ENCODE measurements around the gene ENTPD8. TPM values are rescaled to one million over a fixed set of nuclear protein-coding genes. Genes with fewer than 3 reads are reported as not detected.

ENTPD8 gene
- total and polyA plus RNA-seq, 2 of the 13 experiments (the other 11 are each of a cell fraction or from before 2014, with no cell fraction given): 0.26 to 0.44 TPM

DNA sequence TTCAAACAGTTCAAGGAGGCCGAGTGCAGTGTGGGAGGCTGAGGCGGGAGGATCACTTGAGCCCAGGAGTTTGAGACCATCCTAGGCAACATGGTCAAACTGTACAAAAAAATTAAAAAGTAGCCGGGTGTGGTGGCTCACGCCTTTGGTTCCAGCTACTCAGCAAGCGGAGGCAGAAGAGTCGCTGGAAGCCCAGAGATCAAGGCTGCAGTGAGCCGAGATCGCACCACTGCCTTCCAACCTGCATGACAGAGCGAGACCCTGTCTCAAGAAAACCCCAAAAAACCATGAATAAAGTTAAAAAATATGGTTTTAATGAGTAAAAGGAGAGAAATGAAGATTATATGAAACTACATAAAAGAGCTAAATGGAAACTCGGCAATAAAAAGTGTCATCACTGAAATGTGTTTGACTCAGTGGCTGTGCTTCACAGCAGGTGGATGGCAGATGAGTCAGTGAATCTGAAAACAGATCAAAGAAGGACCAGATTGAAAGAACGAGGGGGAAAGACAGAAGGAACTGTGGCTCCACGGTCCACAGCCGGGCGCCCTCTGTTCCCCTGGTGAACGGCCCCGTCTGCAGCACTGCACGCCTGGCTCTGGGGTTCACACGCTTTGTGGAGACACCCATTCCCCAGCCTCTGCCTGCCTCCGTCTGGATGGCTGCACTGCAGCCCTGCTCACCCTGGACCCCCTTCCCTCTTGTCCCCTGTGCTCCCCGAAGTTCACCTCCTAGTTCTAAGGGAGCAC is 43.3 kb downstream of the ENTPD8 start (continued):
- TF ChIP-seq ZNF232 (CRISPR knock-in tag; IDR thresholded peaks at IDR 0.05; ENCODE audit: borderline replicate concordance) (no peak), NFRKB (IDR thresholded peaks at IDR 0.05) (no peak)

DNA sequence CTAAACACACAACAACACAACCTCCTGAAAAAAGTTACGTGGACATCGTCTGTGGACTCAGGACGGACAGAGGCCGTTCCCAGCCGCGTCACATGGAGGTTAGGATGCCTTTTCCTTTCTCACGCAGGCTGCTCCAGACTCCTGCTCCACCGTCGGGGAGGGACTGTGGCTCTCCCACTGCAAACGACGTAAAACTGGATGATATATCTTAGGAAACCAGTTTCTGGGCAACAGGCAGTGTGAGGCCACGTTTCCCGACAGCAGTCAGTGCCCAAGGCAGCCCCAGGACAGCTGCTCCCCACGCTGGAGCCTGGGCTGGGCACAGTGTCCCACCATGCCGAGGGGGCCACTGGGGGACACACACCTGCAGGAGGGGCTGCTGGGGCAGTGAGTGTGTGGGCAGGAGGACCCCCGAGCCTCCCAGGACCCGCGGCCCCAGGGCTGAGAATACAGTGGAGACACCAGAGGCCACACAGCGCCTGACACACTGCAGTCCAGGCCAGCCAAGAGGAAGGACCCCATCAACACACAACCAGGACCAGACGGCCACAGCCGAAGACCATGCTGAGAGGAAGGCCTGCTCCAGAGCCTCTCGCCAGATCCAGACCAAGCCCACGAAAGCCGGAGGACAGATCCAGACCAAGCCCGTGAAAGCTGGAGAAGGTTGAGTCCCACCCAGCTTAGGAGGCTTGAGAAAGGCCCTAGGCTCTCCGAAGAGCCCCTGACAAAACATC is 44.4 kb downstream of the ENTPD8 start:
- Histone ChIP-seq H3K4me1 (ENCODE audit: insufficient read depth, low read length) (peaks cover 26% of the 10 kb centered on the region), H3K27ac (ENCODE audit: extremely low read length, insufficient read depth, low read length) (no peak overlapping the region), H3K4me3 (replicated peaks in 1 of 3; ENCODE audit: insufficient read depth in 1 of 3, low read depth in 2 of 3, low read length in 3 of 3) (no peak overlapping the region), H3K9ac (ENCODE audit: insufficient read depth, low read depth, low read length) (no peak overlapping the region; the same call in 1 of the 2 replicates), H4K20me1 (ENCODE audit: insufficient read depth, low read length) (no peaks in the 10 kb centered on the region), H3K27me3 (ENCODE audit: control insufficient read depth in 1 of 2, insufficient read depth in 2 of 2, low read length in 2 of 2) (no peaks in the 10 kb centered on the region), H3K79me2 (ENCODE audit: insufficient read depth, low read length) (no peaks in the 10 kb centered on the region), H3K9me3 (ENCODE audit: low read length) (no peaks in the 10 kb centered on the region), H3K4me2 (ENCODE audit: low read depth, low read length) (no peak overlapping the region), H2AFZ (ENCODE audit: low read length) (no peak overlapping the region), H3K36me3 (replicated peaks in 1 of 2; ENCODE audit: control insufficient read depth in 1 of 2, insufficient read depth in 2 of 2, low read length in 2 of 2) (no peaks in the 10 kb centered on the region)
- no TSS peak for BruUV-seq (replicated peaks)
- in situ Hi-C loops (cut with HindIII; ENCODE audit: extremely low pct_ligation_motif_present, low pct_unique_long_range_greater_than_20kb) (no loop called here), intact Hi-C loops (cut with micrococcal nuclease; ENCODE audit: unreplicated experiment) (no loop called here)
- ATAC-seq: no peak
- FAIRE-seq: no peak
- ChIA-PET CTCF (ENCODE audit: low intra/inter-chr PET ratio, low total read pairs) (no interaction called here), POLR2A (no interaction called here)
- no peak for TF ChIP-seq ZNF615 (CRISPR knock-in tag; IDR thresholded peaks at IDR 0.05; ENCODE audit: borderline replicate concordance)
- no peak for TF ChIP-seq SMAD1 (CRISPR knock-in tag; IDR thresholded peaks at IDR 0.05; ENCODE audit: borderline replicate concordance, low read depth)
- TF ChIP-seq, protein P1, sequence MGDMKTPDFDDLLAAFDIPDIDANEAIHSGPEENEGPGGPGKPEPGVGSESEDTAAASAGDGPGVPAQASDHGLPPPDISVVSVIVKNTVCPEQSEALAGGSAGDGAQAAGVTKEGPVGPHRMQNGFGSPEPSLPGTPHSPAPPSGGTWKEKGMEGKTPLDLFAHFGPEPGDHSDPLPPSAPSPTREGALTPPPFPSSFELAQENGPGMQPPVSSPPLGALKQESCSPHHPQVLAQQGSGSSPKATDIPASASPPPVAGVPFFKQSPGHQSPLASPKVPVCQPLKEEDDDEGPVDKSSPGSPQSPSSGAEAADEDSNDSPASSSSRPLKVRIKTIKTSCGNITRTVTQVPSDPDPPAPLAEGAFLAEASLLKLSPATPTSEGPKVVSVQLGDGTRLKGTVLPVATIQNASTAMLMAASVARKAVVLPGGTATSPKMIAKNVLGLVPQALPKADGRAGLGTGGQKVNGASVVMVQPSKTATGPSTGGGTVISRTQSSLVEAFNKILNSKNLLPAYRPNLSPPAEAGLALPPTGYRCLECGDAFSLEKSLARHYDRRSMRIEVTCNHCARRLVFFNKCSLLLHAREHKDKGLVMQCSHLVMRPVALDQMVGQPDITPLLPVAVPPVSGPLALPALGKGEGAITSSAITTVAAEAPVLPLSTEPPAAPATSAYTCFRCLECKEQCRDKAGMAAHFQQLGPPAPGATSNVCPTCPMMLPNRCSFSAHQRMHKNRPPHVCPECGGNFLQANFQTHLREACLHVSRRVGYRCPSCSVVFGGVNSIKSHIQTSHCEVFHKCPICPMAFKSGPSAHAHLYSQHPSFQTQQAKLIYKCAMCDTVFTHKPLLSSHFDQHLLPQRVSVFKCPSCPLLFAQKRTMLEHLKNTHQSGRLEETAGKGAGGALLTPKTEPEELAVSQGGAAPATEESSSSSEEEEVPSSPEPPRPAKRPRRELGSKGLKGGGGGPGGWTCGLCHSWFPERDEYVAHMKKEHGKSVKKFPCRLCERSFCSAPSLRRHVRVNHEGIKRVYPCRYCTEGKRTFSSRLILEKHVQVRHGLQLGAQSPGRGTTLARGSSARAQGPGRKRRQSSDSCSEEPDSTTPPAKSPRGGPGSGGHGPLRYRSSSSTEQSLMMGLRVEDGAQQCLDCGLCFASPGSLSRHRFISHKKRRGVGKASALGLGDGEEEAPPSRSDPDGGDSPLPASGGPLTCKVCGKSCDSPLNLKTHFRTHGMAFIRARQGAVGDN (CRISPR knock-in tag; IDR thresholded peaks at IDR 0.05): peak; percentile 19; the same call in 1 of the 2 replicates
- no peak for TF ChIP-seq ZFY (CRISPR knock-in tag; IDR thresholded peaks at IDR 0.05)
- TF ChIP-seq ARNT2 (CRISPR knock-in tag; IDR thresholded peaks at IDR 0.05; ENCODE audit: low read depth): no peak
- 85% methylated on average over 13 of the region's 26 CpGs for WGBS (ENCODE audit: low lambda C conversion rate)
- DNase-seq (ENCODE audit: low spot score): no peak
